CD4-positive, alpha-beta T cell treated with Interleukin-17A for 1 hour (primary cell): ENCODE measurements around the gene YIPF1.
"Not testable (repeated sequence)": the region's sequence is repeated elsewhere in the genome, so short reads cannot be mapped to it uniquely, and the experiment has no call there.

ENCODE experiments used
- DNase-seq: peaks from one replicate; pipeline ENCODE4 v3.0.0-alpha.2; 2020

YIPF1 gene

GRCh38 chr1:53837646-53837923, 52.0 kb downstream of the YIPF1 start:
- no peak for DNase-seq

- DNase-seq: no peak
Measured at GRCh38 chr1:53835491-53835890, 54.1 kb downstream of the YIPF1 start.

GRCh38 chr1:53834776-53835175, 54.8 kb downstream of the YIPF1 start:
- DNase-seq: no peak

GRCh38 chr1:53833393-53833792, 56.2 kb downstream of the YIPF1 start:
- DNase-seq: no peak

- no peak for DNase-seq
Measured at GRCh38 chr1:53826367-53826766, 63.2 kb downstream of the YIPF1 start.

- no peak for DNase-seq
Measured at GRCh38 chr1:53825306-53825705, 64.3 kb downstream of the YIPF1 start.

GRCh38 chr1:53822931-53823330, 66.7 kb downstream of the YIPF1 start:
- DNase-seq: no peak

- DNase-seq: no peak
Measured at GRCh38 chr1:53821380-53821779, 68.2 kb downstream of the YIPF1 start.

GRCh38 chr1:53819387-53819786, 70.2 kb downstream of the YIPF1 start:
- no peak for DNase-seq

GRCh38 chr1:53816584-53816983, 73.0 kb downstream of the YIPF1 start:
- not testable (repeated sequence) for DNase-seq

GRCh38 chr1:53815484-53815883, 74.1 kb downstream of the YIPF1 start:
- DNase-seq: not testable (repeated sequence)

GRCh38 chr1:53811414-53811851, 78.2 kb downstream of the YIPF1 start:
- peak; percentile 7 for DNase-seq

GRCh38 chr1:53810497-53810896, 79.1 kb downstream of the YIPF1 start:
- DNase-seq: no peak

- DNase-seq: no peak
Measured at GRCh38 chr1:53810007-53810406, 79.6 kb downstream of the YIPF1 start.

- no peak for DNase-seq
Measured at GRCh38 chr1:53807916-53808315, 81.7 kb downstream of the YIPF1 start.

GRCh38 chr1:53804791-53805505, 84.6 kb downstream of the YIPF1 start:
- DNase-seq: no peak

- no peak for DNase-seq
Measured at GRCh38 chr1:53804181-53804580, 85.4 kb downstream of the YIPF1 start.
